Measurements from ENCODE around the gene TREM2. TPM values are rescaled to one million over a fixed set of nuclear protein-coding genes. Genes with fewer than 3 reads are reported as not detected.

TREM2 gene
- total and polyA plus RNA-seq, 2 of the 8 experiments (the other 6 are each of a cell fraction or from before 2014, with no cell fraction given): 0.20 TPM; not detected in 1

GRCh38 chr6:41164551-41165120 lies 1.7 kb upstream of the TREM2 start:
- WGBS, 2 experiments (ENCODE audit: extremely low coverage in 1 of 2, insufficient coverage in 1 of 2, insufficient read length in 1 of 2, insufficient replicate concordance in 2 of 2, low coverage in 1 of 2, low lambda C conversion rate in 2 of 2, missing lambda C conversion rate in 1 of 2): 90% methylated on average over 4 of the region's 4 CpGs; no CpG with 5 or more reads in 1 of the 2 experiments
- H3K27ac ChIP-seq (ENCODE audit: low read depth, low read length): no peak overlapping the region
- no peak overlapping the region for H3K56ac ChIP-seq (replicated peaks; ENCODE audit: insufficient read length, low read depth, low read length)
- no peak overlapping the region for H3K18ac ChIP-seq (ENCODE audit: extremely low read depth, low read length)
- ChIA-PET CTCF (ENCODE audit: partially characterized antibody) (interaction anchor here (1.0 to 1.2 kb wide), 2 partner anchors 27 to 114 kb away, joined by 3 read pairs; no protein-coding TSS in a partner anchor), POLR2A (ENCODE audit: partially characterized antibody) (no interaction called here)
- H3K79me2 ChIP-seq (ENCODE audit: control insufficient read depth in 1 of 2, insufficient read depth in 2 of 2, low read length in 2 of 2): no peaks in the 10 kb centered on the region
- TF ChIP-seq CREB1 (IDR thresholded peaks at IDR 0.05): no peak
- TF ChIP-seq CBX8 (IDR thresholded peaks at IDR 0.05; ENCODE audit: borderline replicate concordance, low read depth, low read length): no peak
- TF ChIP-seq GABPA (IDR thresholded peaks at IDR 0.05; ENCODE audit: borderline replicate concordance, insufficient read depth, low read length): no peak
- no peak for TF ChIP-seq RFX5 (IDR thresholded peaks at IDR 0.05; ENCODE audit: borderline replicate concordance, low read depth, low read length)
- TF ChIP-seq TBP (IDR thresholded peaks at IDR 0.05; ENCODE audit: low read depth, low read length): no peak
- no peak for TF ChIP-seq CHD1 (IDR thresholded peaks at IDR 0.05; ENCODE audit: low read depth, low read length)
- TF ChIP-seq TCF12 (IDR thresholded peaks at IDR 0.05; ENCODE audit: low read depth, low read length): no peak
- no peak for TF ChIP-seq SP2 (IDR thresholded peaks at IDR 0.05; ENCODE audit: low read length)
- TF ChIP-seq GTF2F1 (IDR thresholded peaks at IDR 0.05; ENCODE audit: borderline replicate concordance, low read depth, low read length): no peak
- no peak for TF ChIP-seq CBX5 (IDR thresholded peaks at IDR 0.05; ENCODE audit: low read depth, low read length)
- TF ChIP-seq SUZ12 (IDR thresholded peaks at IDR 0.05; ENCODE audit: low read length): no peak
- H2BK120ac ChIP-seq (replicated peaks; ENCODE audit: low read depth, low read length): no peak overlapping the region
- no peak overlapping the region for H3K4me3 ChIP-seq (ENCODE audit: extremely low read depth in 1 of 4, insufficient read depth in 2 of 4, low read depth in 3 of 4, low read length in 4 of 4)
- no peak for FAIRE-seq
- H2BK15ac ChIP-seq (ENCODE audit: low read length): no peak overlapping the region
- H3K9me3 ChIP-seq (ENCODE audit: insufficient read depth in 2 of 2, low read depth in 1 of 2, low read length in 1 of 2): no peaks in the 10 kb centered on the region
- no peak overlapping the region for H4K91ac ChIP-seq (replicated peaks; ENCODE audit: insufficient read length, low read length)
- no peak overlapping the region for H4K8ac ChIP-seq (ENCODE audit: extremely low read depth, insufficient read depth, low read length)
- H3K36me3 ChIP-seq (ENCODE audit: control insufficient read depth in 2 of 4, insufficient read depth in 4 of 4, low read length in 3 of 4): no peaks in the 10 kb centered on the region
- no peak overlapping the region for H3K23ac ChIP-seq (ENCODE audit: insufficient read length)
- no peak overlapping the region for H2AK5ac ChIP-seq (ENCODE audit: low read depth, low read length)
- no peaks in the 10 kb centered on the region for H3K27me3 ChIP-seq (replicated peaks in 1 of 4; ENCODE audit: control insufficient read depth in 3 of 4, extremely low read depth in 1 of 4, insufficient read depth in 3 of 4, low read length in 3 of 4)
- H3K4me1 ChIP-seq (replicated peaks in 1 of 4; ENCODE audit: control insufficient read depth in 3 of 4, insufficient read depth in 4 of 4, low read length in 3 of 4): no peaks in the 10 kb centered on the region
- no peaks in the 10 kb centered on the region for H3K79me1 ChIP-seq (ENCODE audit: low read depth, low read length)
- H3K23me2 ChIP-seq (ENCODE audit: low read depth, low read length): no peaks in the 10 kb centered on the region
- no peak overlapping the region for H2BK12ac ChIP-seq (ENCODE audit: low read depth, low read length)
- no peak overlapping the region for H3K14ac ChIP-seq (ENCODE audit: insufficient read length)
- no peak overlapping the region for H2BK5ac ChIP-seq (ENCODE audit: low read depth, low read length)
- no peak overlapping the region for H3K9ac ChIP-seq (replicated peaks in 1 of 4; ENCODE audit: extremely low read depth in 1 of 4, low read depth in 3 of 4, low read length in 3 of 4)
- no peak overlapping the region for H3K4ac ChIP-seq (replicated peaks; ENCODE audit: insufficient read length, low read depth, low read length)
- no peak overlapping the region for H2AFZ ChIP-seq (ENCODE audit: low read length)
- no peak overlapping the region for H4K5ac ChIP-seq (ENCODE audit: insufficient read length, low read depth, low read length)
- no peak overlapping the region for H2BK20ac ChIP-seq (ENCODE audit: low read length)
- no peak overlapping the region for H3K4me2 ChIP-seq (ENCODE audit: insufficient read depth in 1 of 2, low read depth in 2 of 2, low read length in 2 of 2)
- DNase-seq (ENCODE audit: low read depth in 1 of 2, low spot score in 2 of 2): no peak
- no peaks in the 10 kb centered on the region for H4K20me1 ChIP-seq (replicated peaks in 1 of 2; ENCODE audit: control insufficient read depth in 1 of 2, insufficient read depth in 2 of 2, low read length in 2 of 2)
